Activated CD8-positive, alpha-beta T cell treated with anti-CD3 and anti-CD28 coated beads, Interleukin-2, amount 10 ng/mL, durations not matched to agents 7 days and 5 days (primary cell): ENCODE data around the gene ST8SIA2. TPM values are rescaled to one million over a fixed set of nuclear protein-coding genes. Genes with fewer than 3 reads are reported as not detected.

Experiments used
- ATAC-seq: fragments of 150-1000 bp; cut with Tn5 transposase; one replicate; pipeline ENCODE4 v1.10.0; 2021; ENCODE audit warnings: moderate library complexity
- CTCF ChIA-PET: fragments of 350-600 bp; sonication (Branson Sonifier 250); formaldehyde crosslinking; loops from one replicate; lab custom pipeline; 2021; ENCODE audit warnings: antibody characterized with exemption; lab: Charles Lee
- POLR2A ChIA-PET: fragments of 350-600 bp; sonication (Branson Sonifier 250); formaldehyde crosslinking; loops from one replicate; lab custom pipeline; 2021; ENCODE audit warnings: antibody characterized with exemption; lab: Charles Lee
- DNase-seq: peaks from one replicate; pipeline ENCODE4 v3.0.0-alpha.2; 2020
- H3K27ac Mint-ChIP-seq: one replicate; pipeline ENCODE4 v1.8.0; 2021; ENCODE audit warnings: mild to moderate bottlenecking, mixed read lengths
- H3K27me3 Mint-ChIP-seq: one replicate; pipeline ENCODE4 v1.8.0; 2021; ENCODE audit warnings: low read depth, mixed read lengths
- H3K36me3 Mint-ChIP-seq: one replicate; pipeline ENCODE4 v1.8.0; 2021; ENCODE audit warnings: low read depth, mixed read lengths
- H3K4me1 Mint-ChIP-seq: one replicate; pipeline ENCODE4 v1.8.0; 2021; ENCODE audit warnings: low read depth, mixed read lengths
- H3K4me3 Mint-ChIP-seq: one replicate; pipeline ENCODE4 v1.8.0; 2021; ENCODE audit warnings: mild to moderate bottlenecking, mixed read lengths
- H3K9me3 Mint-ChIP-seq: one replicate; pipeline ENCODE4 v1.8.0; 2022; ENCODE audit warnings: mixed read lengths; ENCODE audit not compliant: insufficient read depth
- total RNA-seq, 2 experiments: library from RNA; stranded (reverse); gene quantifications; one replicate each; pipeline ENCODE4 v1.2.3, GENCODE V29; 2021

Gene ST8SIA2
- total RNA-seq, 2 experiments from 2014 or later: not detected

DNA sequence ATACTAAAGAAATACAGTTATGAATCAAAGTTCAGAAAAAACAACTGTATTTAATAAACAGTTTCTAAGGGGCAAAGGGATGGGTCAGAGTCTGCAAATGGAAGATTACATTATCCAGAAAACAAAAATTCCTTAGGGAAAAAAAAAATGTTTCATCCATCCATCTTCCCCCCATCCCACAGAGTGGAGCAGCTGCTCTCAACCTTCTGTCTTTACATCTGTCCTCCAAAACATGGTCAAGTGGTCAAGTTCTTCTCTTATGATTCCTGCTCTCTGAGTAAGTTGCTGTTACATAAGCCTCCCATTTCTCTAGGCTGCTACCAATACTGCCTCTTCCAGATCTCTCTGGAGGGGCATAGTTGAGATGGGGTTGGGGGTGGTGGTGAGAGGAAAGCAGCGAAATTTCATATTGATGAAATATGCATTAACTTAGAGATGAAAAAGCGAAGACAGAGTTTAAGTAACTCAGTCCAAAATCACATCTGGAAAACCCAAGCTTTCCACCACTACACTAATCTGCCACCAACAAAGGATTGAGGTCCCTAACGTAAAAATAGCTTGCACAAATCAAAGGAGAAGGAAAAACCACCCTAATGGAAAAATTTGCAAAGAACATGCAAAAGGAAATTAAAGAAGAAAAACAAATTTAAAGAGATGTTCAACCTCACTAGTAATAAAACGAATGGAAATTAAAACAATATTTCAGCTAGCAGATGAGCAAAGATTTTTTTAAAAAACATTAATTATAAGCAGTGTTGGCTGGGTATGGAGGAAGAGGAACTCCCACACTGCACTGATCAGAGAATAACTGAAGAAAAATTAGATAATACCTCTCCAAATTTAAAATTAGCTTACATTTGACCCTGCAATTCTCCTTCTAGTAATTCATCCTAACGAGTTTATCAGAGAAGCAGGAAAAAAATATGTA lies 109.5 kb downstream of the ST8SIA2 start:
- ChIA-PET CTCF (interaction anchor here (0.9 kb wide), 1 partner anchor 212 kb away, joined by 3 read pairs; no protein-coding TSS in a partner anchor), POLR2A (interaction anchor here (0.5 kb wide), 1 partner anchor 10 kb away, joined by 3 read pairs; no protein-coding TSS in a partner anchor)
- ATAC-seq (no peak), DNase-seq (no peak)
- Mint-ChIP-seq H3K4me1 (no peaks in the 10 kb centered on the region), H3K9me3 (no peaks in the 10 kb centered on the region), H3K36me3 (no peaks in the 10 kb centered on the region), H3K27ac (no peak overlapping the region), H3K27me3 (peaks cover 14% of the 10 kb centered on the region), H3K4me3 (no peak overlapping the region)

DNA sequence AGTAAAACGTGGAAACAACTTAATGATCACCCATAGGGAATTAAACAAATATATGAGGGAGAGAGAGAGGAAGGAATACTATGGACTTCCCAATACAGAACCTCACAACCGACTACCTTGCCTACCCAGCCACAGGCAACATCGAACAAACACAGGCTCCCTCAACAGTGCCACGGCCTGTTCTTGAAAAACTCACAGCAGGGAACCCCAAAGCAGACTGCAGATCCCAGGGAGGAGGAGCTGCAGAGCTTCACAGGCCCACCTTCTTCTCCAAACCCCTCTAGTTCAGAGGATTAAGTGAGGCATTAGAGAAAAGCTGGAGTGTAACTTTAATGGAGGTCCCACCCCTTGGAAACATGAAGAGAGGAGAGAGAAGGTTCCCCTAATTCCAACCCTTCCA lies 110.2 kb downstream of the ST8SIA2 start:
- peaks cover 14% of the 10 kb centered on the region for H3K27me3 Mint-ChIP-seq
- H3K36me3 Mint-ChIP-seq: no peaks in the 10 kb centered on the region
- CTCF ChIA-PET: interaction anchor here (0.8 to 0.9 kb wide), 2 partner anchors 21 to 211 kb away, joined by 3 read pairs; no protein-coding TSS in a partner anchor
- no peak overlapping the region for H3K27ac Mint-ChIP-seq
- ATAC-seq (no peak), DNase-seq (no peak)
- no peaks in the 10 kb centered on the region for H3K4me1 Mint-ChIP-seq
- POLR2A ChIA-PET: no interaction called here
- H3K9me3 Mint-ChIP-seq: no peaks in the 10 kb centered on the region
- no peak overlapping the region for H3K4me3 Mint-ChIP-seq

DNA sequence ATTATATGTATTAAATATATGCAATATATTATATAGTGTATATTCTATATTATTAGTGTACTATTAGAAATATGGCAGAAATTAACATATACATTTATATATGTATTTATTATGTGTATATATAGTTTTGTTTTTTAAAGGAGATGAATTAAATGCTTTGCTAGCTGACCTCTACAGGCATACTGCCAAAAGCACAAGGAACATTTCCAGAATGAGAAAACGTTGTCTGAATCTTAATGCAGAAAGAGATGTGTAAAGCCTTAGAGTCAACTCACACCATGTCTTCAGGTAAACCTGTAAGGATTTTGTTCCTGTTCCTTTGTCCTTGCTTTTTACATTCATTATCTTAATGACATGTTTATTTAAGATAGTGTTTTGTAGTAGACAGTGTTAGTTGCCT lies 111.9 kb downstream of the ST8SIA2 start:
- peaks cover 14% of the 10 kb centered on the region for H3K27me3 Mint-ChIP-seq
- DNase-seq (no peak), ATAC-seq (no peak)
- CTCF ChIA-PET: no interaction called here
- no peaks in the 10 kb centered on the region for H3K36me3 Mint-ChIP-seq
- no peak overlapping the region for H3K4me3 Mint-ChIP-seq
- POLR2A ChIA-PET: no interaction called here
- H3K9me3 Mint-ChIP-seq: no peaks in the 10 kb centered on the region
- no peak overlapping the region for H3K27ac Mint-ChIP-seq
- no peaks in the 10 kb centered on the region for H3K4me1 Mint-ChIP-seq

GRCh38 chr15:92506506-92506905 lies 112.8 kb downstream of the ST8SIA2 start:
- H3K27ac Mint-ChIP-seq: no peak overlapping the region
- H3K36me3 Mint-ChIP-seq: no peaks in the 10 kb centered on the region
- CTCF ChIA-PET: no interaction called here
- H3K4me1 Mint-ChIP-seq: no peaks in the 10 kb centered on the region
- H3K4me3 Mint-ChIP-seq: no peak overlapping the region
- peaks cover 12% of the 10 kb centered on the region for H3K27me3 Mint-ChIP-seq
- DNase-seq (no peak), ATAC-seq (no peak)
- POLR2A ChIA-PET: no interaction called here
- no peaks in the 10 kb centered on the region for H3K9me3 Mint-ChIP-seq

DNA sequence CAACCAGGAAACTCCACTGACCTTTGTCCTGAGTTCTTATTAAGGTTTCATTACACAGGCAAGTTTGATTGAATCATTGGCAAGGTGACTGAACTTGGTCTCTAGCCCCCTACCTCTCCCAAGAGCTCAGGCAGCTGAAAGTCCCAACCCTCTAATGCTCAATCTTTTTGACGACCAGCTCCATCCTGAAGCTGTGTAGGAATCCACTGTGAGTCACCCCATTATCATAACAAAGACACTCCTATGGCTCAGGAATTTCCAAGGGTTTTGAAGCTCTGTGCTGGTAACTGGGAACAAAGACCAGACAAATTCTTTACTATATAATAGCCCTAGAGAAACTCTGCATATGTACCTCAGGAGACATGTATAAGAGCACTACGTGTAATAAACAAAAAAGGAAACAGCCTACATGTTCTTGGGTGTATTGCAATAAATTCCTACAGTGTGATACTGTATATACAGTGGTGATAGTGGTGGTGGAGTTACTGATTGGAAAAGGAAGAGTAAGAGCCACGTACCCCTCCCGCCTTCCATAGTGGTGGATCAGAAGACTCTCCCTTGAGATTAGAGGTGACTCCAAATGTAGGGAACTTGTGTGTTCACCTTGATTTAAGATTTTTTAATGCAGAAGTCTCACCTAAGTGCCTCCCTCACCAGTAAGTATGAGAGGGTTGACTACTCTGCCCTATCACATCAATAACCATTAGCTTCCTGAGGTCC lies 116.6 kb downstream of the ST8SIA2 start:
- no peaks in the 10 kb centered on the region for H3K9me3 Mint-ChIP-seq
- no peaks in the 10 kb centered on the region for H3K4me1 Mint-ChIP-seq
- H3K4me3 Mint-ChIP-seq: no peak overlapping the region
- no peaks in the 10 kb centered on the region for H3K36me3 Mint-ChIP-seq
- no peak for ATAC-seq
- no peak overlapping the region for H3K27ac Mint-ChIP-seq
- DNase-seq: no peak
- POLR2A ChIA-PET: interaction anchor here (0.5 kb wide), 1 partner anchor 209 kb away, joined by 3 read pairs; no protein-coding TSS in a partner anchor
- CTCF ChIA-PET: no interaction called here
- no peaks in the 10 kb centered on the region for H3K27me3 Mint-ChIP-seq
